Parathyroid adenoma (tissue), 2 donors: ENCODE measurements around the gene NMT2.

Experiments used
- H2AFZ ChIP-seq: fragments of 300-600 bp; sonication (generic); one replicate; pipeline ENCODE4 v1.7.0; 2017; ENCODE audit warnings: antibody characterized with exemption, mild to moderate bottlenecking
- H3K27ac ChIP-seq: fragments of 300-600 bp; sonication (generic); one replicate; pipeline ENCODE4 v1.7.0; 2017
- H3K27me3 ChIP-seq: fragments of 300-600 bp; sonication (generic); one replicate; pipeline ENCODE4 v1.7.0; 2017; ENCODE audit warnings: low read length; ENCODE audit not compliant: control insufficient read depth, insufficient read depth
- H3K36me3 ChIP-seq: fragments of 300-600 bp; sonication (generic); one replicate; pipeline ENCODE4 v1.7.0; 2017; ENCODE audit warnings: low read length; ENCODE audit not compliant: control insufficient read depth, insufficient read depth
- H3K4me1 ChIP-seq: fragments of 300-600 bp; sonication (generic); one replicate; pipeline ENCODE4 v1.7.0; 2017; ENCODE audit warnings: control low read depth
- H3K4me2 ChIP-seq: fragments of 300-600 bp; sonication (generic); one replicate; pipeline ENCODE4 v1.7.0; 2017; ENCODE audit warnings: low read length
- H3K4me3 ChIP-seq: fragments of 300-600 bp; sonication (generic); one replicate; pipeline ENCODE4 v1.7.0; 2017; ENCODE audit warnings: low read depth, low read length
- H3K79me2 ChIP-seq: fragments of 300-600 bp; sonication (generic); one replicate; pipeline ENCODE4 v1.7.0; 2017; ENCODE audit warnings: control low read depth
- H3K9ac ChIP-seq: fragments of 300-600 bp; sonication (generic); one replicate; pipeline ENCODE4 v1.7.0; 2017; ENCODE audit warnings: mild to moderate bottlenecking
- H3K9me3 ChIP-seq: fragments of 300-600 bp; sonication (generic); one replicate; pipeline ENCODE4 v1.7.0; 2017; ENCODE audit warnings: low read length; ENCODE audit not compliant: control insufficient read depth
- TF ChIP-seq, protein P1 (sequence below): fragments of 300-600 bp; sonication (generic); IDR thresholded peaks from one replicate; pipeline ENCODE4 v1.7.0; 2017; ENCODE audit warnings: antibody characterized with exemption, mild to moderate bottlenecking
- donor health status: primary hyperparathyroidism.

The NMT2 gene

GRCh38 chr10:15196021-15196834, 27.7 kb upstream of the NMT2 start:
- Histone ChIP-seq H2AFZ (no peak overlapping the region), H3K27ac (no peak overlapping the region), H3K9me3 (no peaks in the 10 kb centered on the region), H3K4me1 (peaks cover 2% of the 10 kb centered on the region), H3K27me3 (no peaks in the 10 kb centered on the region), H3K79me2 (no peaks in the 10 kb centered on the region), H3K36me3 (no peaks in the 10 kb centered on the region), H3K4me2 (no peak overlapping the region), H3K9ac (no peak overlapping the region), H3K4me3 (no peak overlapping the region)
- TF ChIP-seq, protein P1, sequence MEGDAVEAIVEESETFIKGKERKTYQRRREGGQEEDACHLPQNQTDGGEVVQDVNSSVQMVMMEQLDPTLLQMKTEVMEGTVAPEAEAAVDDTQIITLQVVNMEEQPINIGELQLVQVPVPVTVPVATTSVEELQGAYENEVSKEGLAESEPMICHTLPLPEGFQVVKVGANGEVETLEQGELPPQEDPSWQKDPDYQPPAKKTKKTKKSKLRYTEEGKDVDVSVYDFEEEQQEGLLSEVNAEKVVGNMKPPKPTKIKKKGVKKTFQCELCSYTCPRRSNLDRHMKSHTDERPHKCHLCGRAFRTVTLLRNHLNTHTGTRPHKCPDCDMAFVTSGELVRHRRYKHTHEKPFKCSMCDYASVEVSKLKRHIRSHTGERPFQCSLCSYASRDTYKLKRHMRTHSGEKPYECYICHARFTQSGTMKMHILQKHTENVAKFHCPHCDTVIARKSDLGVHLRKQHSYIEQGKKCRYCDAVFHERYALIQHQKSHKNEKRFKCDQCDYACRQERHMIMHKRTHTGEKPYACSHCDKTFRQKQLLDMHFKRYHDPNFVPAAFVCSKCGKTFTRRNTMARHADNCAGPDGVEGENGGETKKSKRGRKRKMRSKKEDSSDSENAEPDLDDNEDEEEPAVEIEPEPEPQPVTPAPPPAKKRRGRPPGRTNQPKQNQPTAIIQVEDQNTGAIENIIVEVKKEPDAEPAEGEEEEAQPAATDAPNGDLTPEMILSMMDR = no peak

GRCh38 chr10:15189133-15189885, 20.8 kb upstream of the NMT2 start:
- H3K36me3 ChIP-seq = no peaks in the 10 kb centered on the region
- TF ChIP-seq, protein P1 = no peak
- no peak overlapping the region for H2AFZ ChIP-seq
- no peak overlapping the region for H3K27ac ChIP-seq
- no peak overlapping the region for H3K4me2 ChIP-seq
- no peaks in the 10 kb centered on the region for H3K4me1 ChIP-seq
- H3K79me2 ChIP-seq = no peaks in the 10 kb centered on the region
- no peak overlapping the region for H3K9ac ChIP-seq
- no peaks in the 10 kb centered on the region for H3K9me3 ChIP-seq
- H3K27me3 ChIP-seq = no peaks in the 10 kb centered on the region
- H3K4me3 ChIP-seq = no peak overlapping the region

DNA sequence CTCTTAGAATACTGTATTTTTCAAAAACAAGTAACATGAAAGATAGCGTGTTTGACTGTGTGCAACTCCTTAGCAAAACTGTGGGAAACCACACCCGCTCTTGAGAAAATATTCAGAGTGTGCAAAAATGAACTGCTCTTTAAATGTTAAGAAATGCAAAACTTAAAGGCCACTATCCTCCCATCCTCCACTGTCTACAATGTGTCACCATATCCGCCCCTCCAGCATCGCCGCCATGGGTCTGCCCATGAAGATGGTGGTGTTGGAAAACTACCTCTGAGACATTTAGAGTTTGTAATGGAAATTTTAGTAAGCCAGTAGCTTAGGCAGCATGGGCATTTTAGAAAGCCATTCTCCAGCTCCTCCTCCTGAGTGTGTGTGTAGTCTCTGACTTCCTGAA, 20.1 kb upstream of the NMT2 start:
- TF ChIP-seq, protein P1 = no peak
- H3K27ac ChIP-seq = no peak overlapping the region
- H3K4me1 ChIP-seq = no peaks in the 10 kb centered on the region
- H2AFZ ChIP-seq = no peak overlapping the region
- H3K9me3 ChIP-seq = no peaks in the 10 kb centered on the region
- H3K9ac ChIP-seq = no peak overlapping the region
- no peak overlapping the region for H3K4me3 ChIP-seq
- no peak overlapping the region for H3K4me2 ChIP-seq
- H3K79me2 ChIP-seq = no peaks in the 10 kb centered on the region
- no peaks in the 10 kb centered on the region for H3K27me3 ChIP-seq
- no peaks in the 10 kb centered on the region for H3K36me3 ChIP-seq

GRCh38 chr10:15183689-15184481, 15.4 kb upstream of the NMT2 start:
- Histone ChIP-seq H3K4me2 (no peak overlapping the region), H3K9ac (no peak overlapping the region), H3K4me1 (no peaks in the 10 kb centered on the region), H3K79me2 (no peaks in the 10 kb centered on the region), H3K4me3 (no peak overlapping the region), H3K27me3 (no peaks in the 10 kb centered on the region), H3K36me3 (no peaks in the 10 kb centered on the region), H3K27ac (no peak overlapping the region), H3K9me3 (no peaks in the 10 kb centered on the region), H2AFZ (no peak overlapping the region)
- TF ChIP-seq, protein P1 = no peak
